HepG2 (cell line): ENCODE results near the gene AUTS2. TPM values are rescaled to one million over a fixed set of nuclear protein-coding genes. Genes with fewer than 3 reads are reported as not detected.

Experiments used
- ATAC-seq: fragments of 200-7000 bp; cut with Tn5 transposase; 3 replicates; pipeline ENCODE4 v1.9.1; 2020; ENCODE audit warnings: mild to moderate bottlenecking, moderate library complexity
- BruUV-seq: library from RNA; stranded (reverse); fragments of 400-500 nt; replicated peaks from 2 replicates; lab custom pipeline; 2021; lab: Mats Ljungman, UMichigan
- CTCF ChIA-PET: fragments of 300-600 bp; formaldehyde crosslinking; extraction: SDS; loops from one replicate; lab custom pipeline; 2021; ENCODE audit warnings: low total read pairs, inconsistent platforms, low intra/inter-chr PET ratio; lab: Yijun Ruan, JAX
- POLR2A ChIA-PET: fragments of 350-600 bp; sonication (Branson Sonifier 250); formaldehyde crosslinking; loops from one replicate; lab custom pipeline; 2020; ENCODE audit warnings: antibody characterized with exemption, inconsistent platforms; lab: Yijun Ruan, JAX
- DNase-seq: peaks from one replicate; pipeline ENCODE4 v3.0.0-alpha.2; 2015; ENCODE audit warnings: low spot score
- FAIRE-seq: peaks from 3 replicates; lab custom pipeline; 2011; peaks lifted over from hg19 to GRCh38; lab: Jason Lieb, UNC
- H2AFZ ChIP-seq: one replicate; pipeline ENCODE4 v1.6.1; 2011; ENCODE audit warnings: low read length, inconsistent platforms
- H3K27ac ChIP-seq: fragments of 300-600 bp; 3 replicates; pipeline ENCODE4 v1.8.0; 2011; ENCODE audit warnings: mixed run types, mild to moderate bottlenecking, mixed read lengths, low read length, inconsistent platforms; ENCODE audit not compliant: insufficient read depth; ENCODE audit errors: extremely low read length
- H3K27me3 ChIP-seq, 2 experiments: fragments of 200-600 bp in 1 of 2; 2 replicates in 1 of 2; 3 replicates in 1 of 2; pipeline versions ENCODE4 v1.6.0 to v1.8.0; 2011; ENCODE audit warnings: low read length in 2 of 2, mild to moderate bottlenecking in 2 of 2, moderate library complexity in 2 of 2, inconsistent platforms in 1 of 2; ENCODE audit not compliant: insufficient read depth in 2 of 2, control insufficient read depth in 1 of 2
- H3K36me3 ChIP-seq, 2 experiments: fragments of 200-600 bp in 1 of 2; replicated peaks in 1 of 2; 2 replicates in 1 of 2; 3 replicates in 1 of 2; pipeline versions ENCODE4 v1.5.1 to v1.8.0; 2011; ENCODE audit warnings: low read length in 2 of 2, inconsistent platforms in 1 of 2; ENCODE audit not compliant: insufficient read depth in 2 of 2, control insufficient read depth in 1 of 2
- H3K4me1 ChIP-seq: 2 replicates; pipeline ENCODE4 v1.5.1; 2012; ENCODE audit warnings: low read length, inconsistent platforms; ENCODE audit not compliant: insufficient read depth
- H3K4me2 ChIP-seq: 2 replicates; pipeline ENCODE4 v1.6.0; 2011; ENCODE audit warnings: low read depth, low read length, inconsistent platforms
- H3K4me3 ChIP-seq, 3 experiments: fragments of 200-600 bp in 1 of 3; sonication (generic), shearing (Covaris generic) in 1 of 3; replicated peaks in 1 of 3; 2 replicates each; pipeline ENCODE4 v1.5.1; 2011 to 2016; ENCODE audit warnings: low read length in 3 of 3, inconsistent platforms in 2 of 3, low read depth in 2 of 3, mild to moderate bottlenecking in 2 of 3, control low read depth in 1 of 3, mixed read lengths in 1 of 3; ENCODE audit not compliant: insufficient read depth in 1 of 3
- H3K79me2 ChIP-seq: one replicate; pipeline ENCODE4 v1.6.1; 2011; ENCODE audit warnings: low read length, inconsistent platforms; ENCODE audit not compliant: insufficient read depth
- H3K9ac ChIP-seq: 2 replicates; pipeline ENCODE4 v1.6.0; 2011; ENCODE audit warnings: mild to moderate bottlenecking, low read depth, low read length, inconsistent platforms; ENCODE audit not compliant: insufficient read depth
- H3K9me3 ChIP-seq: 2 replicates; pipeline ENCODE4 v1.5.1; 2012; ENCODE audit warnings: mild to moderate bottlenecking, low read length
- H4K20me1 ChIP-seq: 2 replicates; pipeline ENCODE4 v1.6.0; 2011; ENCODE audit warnings: inconsistent platforms, mild to moderate bottlenecking, low read length, moderate library complexity; ENCODE audit not compliant: insufficient read depth
- HDAC2 ChIP-seq: sonication (generic); formaldehyde crosslinking; IDR thresholded peaks from 2 replicates; pipeline ENCODE4 v1.4.0; 2020; ENCODE audit warnings: missing genetic modification reagents
- HMGA1 ChIP-seq: sonication (generic); formaldehyde crosslinking; conservative IDR thresholded peaks from 2 replicates; pipeline ENCODE4 v1.4.0; 2020; ENCODE audit warnings: missing genetic modification reagents
- HOXA7 ChIP-seq: sonication (generic); formaldehyde crosslinking; IDR thresholded peaks from 2 replicates; pipeline ENCODE4 v1.8.1; 2022; ENCODE audit warnings: mild to moderate bottlenecking, missing genetic modification reagents, moderate library complexity
- ISX ChIP-seq: sonication (generic); formaldehyde crosslinking; conservative IDR thresholded peaks from 2 replicates; pipeline ENCODE4 v1.5.0; 2020; ENCODE audit warnings: missing genetic modification reagents
- KLF11 ChIP-seq: IDR thresholded peaks from 2 replicates; pipeline ENCODE4 v1.6.1; 2016; ENCODE audit warnings: missing compliant biosample characterization
- MIXL1 ChIP-seq: IDR thresholded peaks from 2 replicates; pipeline ENCODE4 v1.6.1; 2016
- NCOR1 ChIP-seq: fragments of 200-600 bp; sonication (generic); IDR thresholded peaks from 2 replicates; pipeline ENCODE4 v1.7.0; 2017; ENCODE audit warnings: antibody characterized with exemption, low read length, borderline replicate concordance
- RXRA ChIP-seq: sonication (generic); formaldehyde crosslinking; IDR thresholded peaks from 2 replicates; pipeline ENCODE4 v1.5.1; 2020; ENCODE audit warnings: missing genetic modification reagents
- ZNF879 ChIP-seq: sonication (generic); formaldehyde crosslinking; IDR thresholded peaks from 2 replicates; pipeline ENCODE4 v1.8.1; 2023; ENCODE audit warnings: missing genetic modification reagents
- WGBS: methylation state at CpG from one replicate; pipeline ENCODE4 v1.1.6; 2017; ENCODE audit warnings: low lambda C conversion rate; 5-methylcytosine and 5-hydroxymethylcytosine counted together
- in situ Hi-C: cut with HindIII; loops from 2 replicates; pipeline ENCODE4 v1.10.0; 2017; ENCODE audit warnings: low pct_unique_long_range_greater_than_20kb; ENCODE audit not compliant: extremely low pct_ligation_motif_present
- intact Hi-C: fragments of 100-400 bp; cut with micrococcal nuclease; formaldehyde crosslinking; loops from one replicate; pipeline ENCODE4 v1.10.0; 2022; ENCODE audit not compliant: unreplicated experiment
- polyA plus RNA-seq, 8 experiments: library from polyadenylated mRNA; depleted of rRNA in 3 of 8; stranded (reverse) in 7 of 8; unstranded in 1 of 8; fragments of >200 nt; fragmentation: Illumina TruSeq in 4 of 8; extraction: Trizol in 4 of 8; gene quantifications; 2 replicates each; pipeline versions ENCODE4 v1.2.1 to v1.2.3, GENCODE V29; 2011 to 2016; ENCODE audit warnings: low read depth in 4 of 8, missing spikeins in 1 of 8, mixed read lengths in 1 of 8; ENCODE audit not compliant: insufficient read depth in 1 of 8
- total RNA-seq, 5 experiments: library from RNA; depleted of rRNA; stranded (reverse); fragments of >200 nt; fragmentation: Illumina TruSeq; extraction: Trizol; gene quantifications; 2 replicates each; pipeline ENCODE4 v1.2.3, GENCODE V29; 2016; ENCODE audit warnings: low read depth in 1 of 5
- TF ChIP-seq, protein P1 (sequence below): sonication (generic); formaldehyde crosslinking; conservative IDR thresholded peaks from 2 replicates; pipeline ENCODE4 v1.4.0; 2020; ENCODE audit warnings: mild to moderate bottlenecking, missing genetic modification reagents, moderate library complexity
- TF ChIP-seq, protein P2 (sequence below): sonication (generic); formaldehyde crosslinking; IDR thresholded peaks from 2 replicates; pipeline ENCODE4 v1.4.0; 2020; ENCODE audit warnings: missing genetic modification reagents, borderline replicate concordance

AUTS2 gene
- total and polyA plus RNA-seq, 2 of the 13 experiments (the other 11 are each of a cell fraction or from before 2014, with no cell fraction given) = 0.38 TPM; not detected in 1

DNA sequence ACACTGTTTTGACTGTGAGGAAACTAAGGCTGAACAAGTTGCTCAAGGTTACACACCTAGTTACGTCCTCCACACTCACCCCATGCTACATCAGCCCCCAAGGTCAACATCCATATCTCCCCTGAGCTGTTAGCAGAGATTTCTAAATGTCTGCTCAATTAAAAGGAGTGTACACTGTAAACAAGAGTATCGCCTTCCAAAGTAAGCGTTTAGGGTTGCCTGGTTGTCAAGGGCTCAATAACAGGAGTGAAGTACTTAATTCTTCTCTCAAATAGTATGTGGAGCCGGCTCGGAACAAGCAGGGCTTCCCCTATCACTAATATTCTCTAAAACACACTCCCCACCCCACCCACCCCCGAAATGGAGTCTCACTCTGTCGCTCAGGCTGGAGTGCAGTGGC, 1120.8 kb downstream of the AUTS2 start:
- H3K9ac ChIP-seq = no peak overlapping the region
- no peaks in the 10 kb centered on the region for H3K9me3 ChIP-seq
- H3K4me2 ChIP-seq = no peak overlapping the region
- POLR2A ChIA-PET = no interaction called here
- BruUV-seq = no TSS peak
- CTCF ChIA-PET = no interaction called here
- no peak overlapping the region for H3K27ac ChIP-seq
- H4K20me1 ChIP-seq = no peaks in the 10 kb centered on the region
- H3K79me2 ChIP-seq = no peaks in the 10 kb centered on the region
- no peak overlapping the region for H2AFZ ChIP-seq
- no peaks in the 10 kb centered on the region for H3K36me3 ChIP-seq
- ATAC-seq (no peak), DNase-seq (no peak), FAIRE-seq (no peak)
- intact Hi-C loops = loop anchor here (10.0 kb wide), 1 partner anchor 1064 kb away; no protein-coding TSS in a partner anchor
- TF ChIP-seq, protein P1, sequence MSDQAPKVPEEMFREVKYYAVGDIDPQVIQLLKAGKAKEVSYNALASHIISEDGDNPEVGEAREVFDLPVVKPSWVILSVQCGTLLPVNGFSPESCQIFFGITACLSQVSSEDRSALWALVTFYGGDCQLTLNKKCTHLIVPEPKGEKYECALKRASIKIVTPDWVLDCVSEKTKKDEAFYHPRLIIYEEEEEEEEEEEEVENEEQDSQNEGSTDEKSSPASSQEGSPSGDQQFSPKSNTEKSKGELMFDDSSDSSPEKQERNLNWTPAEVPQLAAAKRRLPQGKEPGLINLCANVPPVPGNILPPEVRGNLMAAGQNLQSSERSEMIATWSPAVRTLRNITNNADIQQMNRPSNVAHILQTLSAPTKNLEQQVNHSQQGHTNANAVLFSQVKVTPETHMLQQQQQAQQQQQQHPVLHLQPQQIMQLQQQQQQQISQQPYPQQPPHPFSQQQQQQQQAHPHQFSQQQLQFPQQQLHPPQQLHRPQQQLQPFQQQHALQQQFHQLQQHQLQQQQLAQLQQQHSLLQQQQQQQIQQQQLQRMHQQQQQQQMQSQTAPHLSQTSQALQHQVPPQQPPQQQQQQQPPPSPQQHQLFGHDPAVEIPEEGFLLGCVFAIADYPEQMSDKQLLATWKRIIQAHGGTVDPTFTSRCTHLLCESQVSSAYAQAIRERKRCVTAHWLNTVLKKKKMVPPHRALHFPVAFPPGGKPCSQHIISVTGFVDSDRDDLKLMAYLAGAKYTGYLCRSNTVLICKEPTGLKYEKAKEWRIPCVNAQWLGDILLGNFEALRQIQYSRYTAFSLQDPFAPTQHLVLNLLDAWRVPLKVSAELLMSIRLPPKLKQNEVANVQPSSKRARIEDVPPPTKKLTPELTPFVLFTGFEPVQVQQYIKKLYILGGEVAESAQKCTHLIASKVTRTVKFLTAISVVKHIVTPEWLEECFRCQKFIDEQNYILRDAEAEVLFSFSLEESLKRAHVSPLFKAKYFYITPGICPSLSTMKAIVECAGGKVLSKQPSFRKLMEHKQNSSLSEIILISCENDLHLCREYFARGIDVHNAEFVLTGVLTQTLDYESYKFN (CRISPR knock-in tag) = no peak
- TF ChIP-seq HDAC2 (CRISPR knock-in tag) (no peak), NCOR1 (no peak), HMGA1 (CRISPR knock-in tag) (no peak), RXRA (CRISPR knock-in tag) (no peak), MIXL1 (CRISPR knock-in tag) (no peak), ZNF879 (CRISPR knock-in tag) (no peak), KLF11 (CRISPR knock-in tag) (no peak), HOXA7 (no peak), ISX (CRISPR knock-in tag) (no peak)
- TF ChIP-seq, protein P2, sequence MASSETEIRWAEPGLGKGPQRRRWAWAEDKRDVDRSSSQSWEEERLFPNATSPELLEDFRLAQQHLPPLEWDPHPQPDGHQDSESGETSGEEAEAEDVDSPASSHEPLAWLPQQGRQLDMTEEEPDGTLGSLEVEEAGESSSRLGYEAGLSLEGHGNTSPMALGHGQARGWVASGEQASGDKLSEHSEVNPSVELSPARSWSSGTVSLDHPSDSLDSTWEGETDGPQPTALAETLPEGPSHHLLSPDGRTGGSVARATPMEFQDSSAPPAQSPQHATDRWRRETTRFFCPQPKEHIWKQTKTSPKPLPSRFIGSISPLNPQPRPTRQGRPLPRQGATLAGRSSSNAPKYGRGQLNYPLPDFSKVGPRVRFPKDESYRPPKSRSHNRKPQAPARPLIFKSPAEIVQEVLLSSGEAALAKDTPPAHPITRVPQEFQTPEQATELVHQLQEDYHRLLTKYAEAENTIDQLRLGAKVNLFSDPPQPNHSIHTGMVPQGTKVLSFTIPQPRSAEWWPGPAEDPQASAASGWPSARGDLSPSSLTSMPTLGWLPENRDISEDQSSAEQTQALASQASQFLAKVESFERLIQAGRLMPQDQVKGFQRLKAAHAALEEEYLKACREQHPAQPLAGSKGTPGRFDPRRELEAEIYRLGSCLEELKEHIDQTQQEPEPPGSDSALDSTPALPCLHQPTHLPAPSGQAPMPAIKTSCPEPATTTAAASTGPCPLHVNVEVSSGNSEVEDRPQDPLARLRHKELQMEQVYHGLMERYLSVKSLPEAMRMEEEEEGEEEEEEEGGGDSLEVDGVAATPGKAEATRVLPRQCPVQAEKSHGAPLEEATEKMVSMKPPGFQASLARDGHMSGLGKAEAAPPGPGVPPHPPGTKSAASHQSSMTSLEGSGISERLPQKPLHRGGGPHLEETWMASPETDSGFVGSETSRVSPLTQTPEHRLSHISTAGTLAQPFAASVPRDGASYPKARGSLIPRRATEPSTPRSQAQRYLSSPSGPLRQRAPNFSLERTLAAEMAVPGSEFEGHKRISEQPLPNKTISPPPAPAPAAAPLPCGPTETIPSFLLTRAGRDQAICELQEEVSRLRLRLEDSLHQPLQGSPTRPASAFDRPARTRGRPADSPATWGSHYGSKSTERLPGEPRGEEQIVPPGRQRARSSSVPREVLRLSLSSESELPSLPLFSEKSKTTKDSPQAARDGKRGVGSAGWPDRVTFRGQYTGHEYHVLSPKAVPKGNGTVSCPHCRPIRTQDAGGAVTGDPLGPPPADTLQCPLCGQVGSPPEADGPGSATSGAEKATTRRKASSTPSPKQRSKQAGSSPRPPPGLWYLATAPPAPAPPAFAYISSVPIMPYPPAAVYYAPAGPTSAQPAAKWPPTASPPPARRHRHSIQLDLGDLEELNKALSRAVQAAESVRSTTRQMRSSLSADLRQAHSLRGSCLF (CRISPR knock-in tag) = no peak
- no peaks in the 10 kb centered on the region for H3K4me1 ChIP-seq
- H3K27me3 ChIP-seq = no peaks in the 10 kb centered on the region
- H3K4me3 ChIP-seq = no peak overlapping the region
- in situ Hi-C loops = no loop called here
- 29% methylated on average over 7 of the region's 7 CpGs for WGBS
